ENCODE data around the gene SARDH.

The SARDH gene

GRCh38 chr9:133618726-133619125, 119.4 kb downstream of the SARDH start:
- no peak for DNase-seq

- no peak for DNase-seq
These were observed 121.3 kb downstream of the SARDH start for GRCh38 chr9:133616643-133617405.

GRCh38 chr9:133615606-133616188, 122.5 kb downstream of the SARDH start:
- no peak for DNase-seq

- DNase-seq = no peak
These were observed 123.0 kb downstream of the SARDH start for GRCh38 chr9:133615186-133615585.

GRCh38 chr9:133614678-133615077, 123.5 kb downstream of the SARDH start:
- DNase-seq = no peak

GRCh38 chr9:133614056-133614455, 124.1 kb downstream of the SARDH start:
- no peak for DNase-seq
